GM12873 (cell line): ENCODE results near the gene IRAK2.

Source experiments
- TF ChIP-seq, protein P1 (sequence below): IDR thresholded peaks from 2 replicates; pipeline ENCODE4 v1.5.1; 2012; ENCODE audit warnings: low read depth, mild to moderate bottlenecking, moderate library complexity, low read length, control low read depth; ENCODE audit not compliant: insufficient read depth; ENCODE audit errors: missing control alignments

The IRAK2 gene

DNA sequence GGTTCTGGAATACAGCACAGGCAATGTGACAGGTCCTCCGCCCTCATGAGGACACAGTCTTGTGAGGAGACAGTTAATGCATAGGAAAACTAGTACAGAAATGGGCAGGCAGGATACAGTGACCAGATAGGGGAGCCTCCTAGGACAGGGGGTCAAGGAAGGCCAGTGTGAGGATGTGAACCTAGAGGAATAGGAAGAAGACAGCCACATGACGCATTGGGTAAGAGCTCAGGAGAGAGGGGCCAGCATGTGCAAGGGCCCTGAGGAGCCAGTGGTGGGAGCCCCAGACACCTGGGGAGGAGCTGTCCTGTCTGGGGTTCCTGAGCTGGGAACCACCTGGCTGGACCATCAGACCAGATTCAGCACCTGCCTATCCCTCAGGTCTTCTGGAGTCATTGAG, 15.6 kb downstream of the IRAK2 start:
- TF ChIP-seq, protein P1, sequence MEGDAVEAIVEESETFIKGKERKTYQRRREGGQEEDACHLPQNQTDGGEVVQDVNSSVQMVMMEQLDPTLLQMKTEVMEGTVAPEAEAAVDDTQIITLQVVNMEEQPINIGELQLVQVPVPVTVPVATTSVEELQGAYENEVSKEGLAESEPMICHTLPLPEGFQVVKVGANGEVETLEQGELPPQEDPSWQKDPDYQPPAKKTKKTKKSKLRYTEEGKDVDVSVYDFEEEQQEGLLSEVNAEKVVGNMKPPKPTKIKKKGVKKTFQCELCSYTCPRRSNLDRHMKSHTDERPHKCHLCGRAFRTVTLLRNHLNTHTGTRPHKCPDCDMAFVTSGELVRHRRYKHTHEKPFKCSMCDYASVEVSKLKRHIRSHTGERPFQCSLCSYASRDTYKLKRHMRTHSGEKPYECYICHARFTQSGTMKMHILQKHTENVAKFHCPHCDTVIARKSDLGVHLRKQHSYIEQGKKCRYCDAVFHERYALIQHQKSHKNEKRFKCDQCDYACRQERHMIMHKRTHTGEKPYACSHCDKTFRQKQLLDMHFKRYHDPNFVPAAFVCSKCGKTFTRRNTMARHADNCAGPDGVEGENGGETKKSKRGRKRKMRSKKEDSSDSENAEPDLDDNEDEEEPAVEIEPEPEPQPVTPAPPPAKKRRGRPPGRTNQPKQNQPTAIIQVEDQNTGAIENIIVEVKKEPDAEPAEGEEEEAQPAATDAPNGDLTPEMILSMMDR, result no peak

DNA sequence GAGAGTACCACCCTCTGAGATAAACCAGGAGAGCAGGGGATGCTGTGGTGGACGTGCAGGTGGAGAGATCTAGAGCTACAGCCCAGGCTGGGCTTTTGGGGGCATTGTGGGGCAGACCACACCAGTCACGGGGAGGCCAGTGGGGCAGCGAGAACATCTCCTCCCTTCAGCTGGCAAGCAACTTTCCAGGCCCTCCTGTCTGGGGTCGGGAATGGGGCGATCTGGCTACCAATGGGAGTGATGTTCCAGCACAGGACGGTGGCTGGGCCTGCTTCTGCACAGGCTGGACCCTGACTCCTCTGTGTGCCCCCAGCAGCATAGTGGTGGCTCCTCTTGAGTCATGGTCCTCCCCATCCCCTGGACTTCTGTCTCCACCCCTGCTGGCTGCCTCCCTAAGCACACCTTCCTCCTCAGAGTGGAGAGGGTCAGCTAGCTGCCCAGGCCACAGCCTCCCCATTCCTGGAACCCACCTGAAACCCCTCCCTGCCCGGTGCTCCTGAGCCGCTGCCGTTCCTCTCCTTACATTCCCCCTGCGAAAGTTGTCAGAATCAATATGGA, 16.1 kb downstream of the IRAK2 start:
- TF ChIP-seq, protein P1, result no peak

GRCh38 chr3:10182950-10183349, 18.2 kb downstream of the IRAK2 start:
- TF ChIP-seq, protein P1, result no peak

GRCh38 chr3:10184250-10184649, 19.5 kb downstream of the IRAK2 start:
- TF ChIP-seq, protein P1, result no peak

DNA sequence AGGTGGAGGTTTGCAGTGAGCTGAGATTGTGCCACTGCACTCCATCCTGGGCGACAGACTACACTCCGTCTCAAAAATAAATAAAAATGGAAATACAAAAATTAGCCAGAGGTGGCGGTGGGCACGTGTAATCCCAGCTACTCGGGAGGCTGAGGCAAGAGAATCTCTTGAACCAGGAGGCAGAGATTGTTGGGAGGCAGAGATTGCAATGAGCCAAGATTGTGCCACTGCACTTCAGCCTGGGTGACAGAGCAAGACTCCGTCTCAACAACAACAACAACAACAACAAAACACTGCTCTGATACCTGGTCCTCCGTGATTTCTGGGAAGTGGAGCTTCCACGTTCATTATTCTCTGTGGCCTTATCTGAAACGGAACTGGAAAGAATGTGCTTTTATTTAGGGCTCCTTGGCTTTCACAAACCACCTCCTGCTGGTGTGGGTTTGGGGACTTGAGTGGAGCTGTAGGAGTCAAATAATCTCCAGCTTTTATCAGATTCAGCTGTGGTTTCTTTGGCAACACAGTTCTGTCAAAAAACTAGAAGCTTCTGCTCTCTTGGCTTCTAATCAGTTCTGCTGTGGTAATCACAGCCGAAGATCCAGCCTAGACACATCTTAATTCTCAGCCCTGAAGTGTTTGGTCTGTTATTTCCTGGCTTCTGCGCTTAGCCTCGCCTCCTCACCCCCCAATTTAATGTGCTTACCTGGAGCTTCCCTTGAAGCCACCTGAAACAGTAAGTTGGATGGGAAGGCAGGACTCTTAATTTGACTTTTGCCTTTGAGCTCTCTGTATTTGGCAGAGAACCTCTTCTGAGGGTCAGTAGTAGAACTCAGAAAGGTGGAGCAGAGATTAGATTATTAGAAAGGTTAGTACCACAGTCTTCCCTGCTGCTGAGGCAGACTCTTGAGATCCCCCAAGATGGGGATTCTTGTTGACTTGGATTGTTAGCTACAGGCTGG, 21.4 kb downstream of the IRAK2 start:
- TF ChIP-seq, protein P1, result no peak

GRCh38 chr3:10187290-10187876, 22.7 kb downstream of the IRAK2 start:
- TF ChIP-seq, protein P1, result no peak

GRCh38 chr3:10187944-10188343, 23.2 kb downstream of the IRAK2 start:
- TF ChIP-seq, protein P1, result no peak
